NCI-H526 (cell line): ENCODE measurements around the gene PCDHGA11.
"Not testable (repeated sequence)": the region's sequence is repeated elsewhere in the genome, so short reads cannot be mapped to it uniquely, and the experiment has no call there.

Experiments used
- DNase-seq, 2 experiments: peaks; one replicate each; lab custom pipeline; 2025; lab: John Stamatoyannopoulos, UW

Gene PCDHGA11

GRCh38 chr5:141398608-141399007 lies 22.2 kb upstream of the PCDHGA11 start:
- DNase-seq, result no peak

- no peak for DNase-seq
Observed at GRCh38 chr5:141399555-141400258, 21.1 kb upstream of the PCDHGA11 start.

- DNase-seq, result peak; percentile 6 to 52
Observed at GRCh38 chr5:141402553-141403243, 18.2 kb upstream of the PCDHGA11 start, which contains the start of gene PCDHGA9. TSS of gene PCDHGA9 (plus strand) at chr5:141402778. CDS start at chr5:141402953, 175 bp downstream.

GRCh38 chr5:141403387-141403786 lies 17.5 kb upstream of the PCDHGA11 start:
- DNase-seq, result no peak

GRCh38 chr5:141407790-141408505 lies 12.9 kb upstream of the PCDHGA11 start, which contains the start of gene PCDHGB6:
TSS of gene PCDHGB6 (plus strand) at chr5:141408021. CDS start at chr5:141408203, 182 bp downstream.
- peak in 1 of 2 experiments; percentile 23 for DNase-seq

GRCh38 chr5:141409598-141410306 lies 11.1 kb upstream of the PCDHGA11 start:
- DNase-seq, result no peak

- DNase-seq, result no peak
Observed at GRCh38 chr5:141411575-141411974, 9.3 kb upstream of the PCDHGA11 start.

GRCh38 chr5:141412854-141413539 lies 7.9 kb upstream of the PCDHGA11 start, which contains the start of gene PCDHGA10:
TSS of gene PCDHGA10 (plus strand) at chr5:141412987. CDS start at chr5:141413176, 189 bp downstream.
- DNase-seq, result peak in 1 of 2 experiments; percentile 83

- no peak for DNase-seq
Observed at GRCh38 chr5:141413540-141414069, 7.2 kb upstream of the PCDHGA11 start.

- not testable (repeated sequence) for DNase-seq
Observed at GRCh38 chr5:141414548-141415274, 6.1 kb upstream of the PCDHGA11 start.

GRCh38 chr5:141415275-141415618 lies 5.6 kb upstream of the PCDHGA11 start:
- not testable (repeated sequence) for DNase-seq

GRCh38 chr5:141417494-141418172 lies 3.2 kb upstream of the PCDHGA11 start, which contains the start of gene PCDHGB7:
TSS of gene PCDHGB7 (plus strand) at chr5:141417677. CDS start at chr5:141417860, 183 bp downstream.
- DNase-seq, result peak; percentile 29 to 79

- DNase-seq, result no peak
Observed at GRCh38 chr5:141419074-141419880, 1.6 kb upstream of the PCDHGA11 start.

GRCh38 chr5:141421489-141421855 lies 621 bp downstream of the PCDHGA11 start:
- DNase-seq, result no peak

- DNase-seq, result no peak
Observed at GRCh38 chr5:141422742-141423291, 2.0 kb downstream of the PCDHGA11 start.

- DNase-seq, result no peak
Observed at GRCh38 chr5:141427783-141428426, 7.1 kb downstream of the PCDHGA11 start.

GRCh38 chr5:141430332-141431113 lies 9.7 kb downstream of the PCDHGA11 start, which contains the start of gene PCDHGA12:
TSS of gene PCDHGA12 (plus strand) at chr5:141430507. CDS start at chr5:141430760, 253 bp downstream.
- DNase-seq, result peak; percentile 83 to 91
